Superior temporal gyrus (tissue), 1 donor: ENCODE data around the gene NUP88.

ENCODE experiments used
- DNase-seq: peaks from one replicate; pipeline ENCODE4 v3.0.0-alpha.2; 2016; ENCODE audit errors: extremely low spot score

Gene NUP88

DNA sequence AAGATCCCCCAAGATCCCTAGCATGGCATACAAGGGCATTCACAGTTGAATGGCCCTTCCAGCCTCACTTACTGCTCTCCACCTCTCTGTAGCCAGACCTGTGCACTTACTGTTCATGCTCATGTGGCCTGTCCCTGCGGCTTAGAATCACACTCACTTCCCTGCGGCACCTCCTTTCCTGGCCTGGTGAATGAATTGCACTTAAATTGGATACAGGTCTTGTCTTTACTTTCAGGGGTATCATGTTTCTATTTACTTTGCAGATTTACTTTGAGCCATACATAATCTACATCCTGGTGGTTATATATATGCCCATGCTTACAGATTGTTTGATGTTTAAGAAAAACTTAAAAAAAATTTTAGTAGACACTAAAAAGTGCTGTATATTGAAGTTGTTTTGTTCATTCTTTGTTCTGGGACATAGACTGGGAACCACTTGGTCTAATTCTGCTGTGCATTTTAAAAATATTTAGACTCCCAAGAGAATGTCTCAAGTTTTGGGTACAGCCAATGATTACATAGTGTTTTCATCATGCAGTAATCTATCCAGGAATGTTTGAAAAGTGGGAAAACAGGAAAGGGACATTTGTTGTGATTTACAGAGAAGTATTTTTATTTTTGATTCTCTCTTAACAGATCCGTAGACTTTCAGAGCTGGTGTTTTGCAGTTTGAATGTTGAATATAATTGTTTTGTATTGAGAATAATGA is 63.9 kb downstream of the NUP88 start:
- no peak for DNase-seq

DNA sequence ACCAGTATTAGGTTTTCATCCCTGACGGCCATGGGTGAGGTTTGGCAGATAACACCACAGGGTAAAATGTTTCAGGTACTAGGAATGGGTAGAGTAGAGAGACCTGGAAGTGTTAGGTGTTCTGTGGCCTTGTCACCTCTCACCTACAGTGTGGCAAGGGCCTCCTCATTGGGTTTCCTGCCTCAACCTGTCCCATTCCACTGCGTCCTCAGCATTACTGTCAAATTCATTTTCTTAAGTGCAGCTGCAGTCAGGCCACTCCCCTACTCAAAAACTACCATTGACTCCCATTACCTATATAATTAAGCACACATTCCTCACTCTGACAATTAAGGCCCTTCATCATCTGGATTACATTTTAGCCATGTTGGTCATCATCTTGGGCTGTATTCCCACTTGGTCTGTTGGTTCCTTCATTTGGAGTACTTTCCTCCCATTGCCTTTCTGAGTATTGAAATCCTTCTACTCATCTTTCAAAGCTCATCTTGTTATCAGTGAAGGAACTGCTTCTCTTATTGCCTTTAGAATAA is 64.5 kb downstream of the NUP88 start:
- DNase-seq = no peak

DNA sequence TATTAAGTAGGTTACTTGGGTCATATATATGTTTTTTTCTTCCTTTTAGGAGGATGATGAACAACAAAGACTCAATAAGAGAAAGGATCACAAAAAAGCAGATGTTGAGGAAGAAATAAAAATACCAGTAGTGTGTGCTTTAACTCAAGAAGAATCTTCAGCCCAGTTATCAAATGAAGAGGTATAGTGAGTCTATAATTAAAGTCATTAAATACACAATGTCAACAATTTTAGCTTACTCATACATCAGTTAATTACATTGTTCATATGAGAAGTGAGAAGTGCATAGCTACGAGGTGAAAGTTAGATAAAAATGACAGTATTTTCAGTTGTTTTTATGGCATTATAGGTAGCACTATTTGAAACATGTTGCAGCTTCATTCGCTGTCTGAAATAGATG is 65.2 kb downstream of the NUP88 start:
- peak; percentile 4 for DNase-seq

DNA sequence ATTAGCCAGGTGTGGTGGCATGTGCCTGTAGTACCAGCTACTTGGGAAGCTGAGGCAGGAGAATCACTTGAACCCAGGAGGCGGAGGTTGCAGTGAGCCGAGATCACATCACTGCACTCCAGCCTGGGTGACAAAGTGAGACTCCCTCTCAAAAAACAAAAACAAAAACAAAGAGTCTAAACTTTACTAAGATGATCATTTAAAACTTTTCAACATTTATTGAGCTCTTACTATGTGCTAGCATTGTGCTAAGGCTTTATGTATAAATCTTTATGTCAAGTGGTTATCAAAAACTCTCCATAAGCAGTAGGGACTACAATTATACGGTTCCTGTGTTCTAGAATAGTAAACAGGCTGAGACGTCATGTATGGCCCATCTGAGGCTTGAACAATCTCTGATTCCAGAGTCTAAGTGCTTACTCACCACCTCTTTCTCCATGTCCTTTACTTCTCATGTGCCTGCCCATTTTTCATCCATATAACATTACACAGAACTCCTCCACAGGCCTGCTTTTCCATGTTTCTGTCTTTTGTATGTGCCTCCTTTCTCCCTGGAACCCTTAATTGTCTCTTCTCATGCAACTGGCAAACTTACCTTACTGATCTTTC is 66.7 kb downstream of the NUP88 start:
- DNase-seq = no peak

DNA sequence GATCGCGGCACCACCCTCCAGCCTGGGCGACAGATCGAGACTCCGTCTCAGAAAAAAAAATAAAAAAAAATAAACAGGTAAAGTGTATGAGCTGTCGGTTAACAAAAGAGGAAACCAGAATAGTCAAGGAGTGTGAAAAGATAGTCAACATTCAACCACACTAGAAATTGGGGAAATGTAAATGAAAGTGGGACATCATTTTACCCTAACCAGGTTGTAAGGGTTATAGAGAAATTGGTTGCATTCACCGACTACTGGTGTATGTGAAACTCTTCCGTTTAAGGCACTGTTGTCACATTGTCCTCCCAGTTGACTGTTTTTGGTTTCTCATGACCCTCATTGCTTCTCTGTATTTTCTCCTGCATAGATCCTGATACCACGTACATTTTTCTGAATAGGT is 74.5 kb downstream of the NUP88 start:
- no peak for DNase-seq
